ENCODE measurements around the gene DNAH7.
"Not testable (repeated sequence)": the region's sequence is repeated elsewhere in the genome, so short reads cannot be mapped to it uniquely, and the experiment has no call there.

DNAH7 gene

DNA sequence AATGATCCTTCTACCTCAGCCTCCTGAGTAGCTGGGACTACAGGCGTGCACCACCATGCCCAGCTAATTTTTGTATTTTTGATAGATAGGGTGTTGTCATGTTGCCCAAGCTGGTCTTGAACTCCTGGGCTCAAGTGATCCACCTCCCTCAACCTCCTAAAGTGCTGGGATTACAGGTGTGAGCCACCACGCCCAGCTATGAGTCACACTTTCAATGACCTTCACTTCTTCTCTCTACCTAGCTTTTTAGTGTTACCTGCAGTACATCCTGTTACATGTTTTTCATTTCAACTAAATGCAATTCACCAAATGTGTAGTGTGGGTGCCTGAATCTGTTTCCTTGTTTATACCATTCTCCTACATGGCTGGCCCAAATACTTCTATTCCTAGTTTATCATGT is 347.6 kb downstream of the DNAH7 start:
- DNase-seq (ENCODE audit: low spot score): no peak

DNA sequence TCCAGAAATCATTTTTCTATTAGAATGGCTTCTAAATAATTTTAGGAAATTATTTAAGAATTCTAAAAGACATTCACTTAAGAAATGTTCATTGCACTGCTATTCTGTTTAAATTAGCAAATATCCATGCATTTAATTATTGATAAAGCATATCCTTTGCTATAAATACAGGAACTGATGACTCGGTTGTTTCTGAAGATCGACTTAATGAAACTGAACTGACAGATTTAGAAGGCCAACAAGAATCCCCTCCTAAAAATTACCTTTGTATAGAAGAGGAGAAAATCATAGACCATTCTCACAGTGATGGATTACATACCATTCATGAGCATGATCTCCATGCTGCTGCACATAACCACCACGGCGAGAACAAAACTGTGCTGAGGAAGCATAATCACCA is 352.2 kb downstream of the DNAH7 start:
- DNase-seq (ENCODE audit: low spot score): no peak

DNA sequence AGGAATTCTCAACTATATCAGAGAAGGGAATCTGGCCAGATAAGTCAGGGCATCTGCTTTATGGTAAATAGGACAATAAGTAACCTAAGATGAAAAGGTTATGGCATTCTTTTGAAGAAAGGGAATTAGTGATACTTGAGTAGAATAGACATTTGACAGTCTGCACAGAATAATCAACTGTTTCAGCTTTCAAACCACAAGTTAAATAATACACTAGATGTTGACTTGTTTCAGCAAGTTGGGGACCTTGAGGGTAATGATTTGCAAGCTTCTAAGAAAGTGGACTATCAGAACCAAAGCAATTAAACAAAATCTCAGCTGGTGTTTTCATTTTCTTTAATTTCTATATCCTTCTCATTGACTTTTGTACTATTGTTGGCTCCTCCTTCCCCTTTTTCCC is 357.2 kb downstream of the DNAH7 start:
- DNase-seq (ENCODE audit: low spot score): no peak

DNA sequence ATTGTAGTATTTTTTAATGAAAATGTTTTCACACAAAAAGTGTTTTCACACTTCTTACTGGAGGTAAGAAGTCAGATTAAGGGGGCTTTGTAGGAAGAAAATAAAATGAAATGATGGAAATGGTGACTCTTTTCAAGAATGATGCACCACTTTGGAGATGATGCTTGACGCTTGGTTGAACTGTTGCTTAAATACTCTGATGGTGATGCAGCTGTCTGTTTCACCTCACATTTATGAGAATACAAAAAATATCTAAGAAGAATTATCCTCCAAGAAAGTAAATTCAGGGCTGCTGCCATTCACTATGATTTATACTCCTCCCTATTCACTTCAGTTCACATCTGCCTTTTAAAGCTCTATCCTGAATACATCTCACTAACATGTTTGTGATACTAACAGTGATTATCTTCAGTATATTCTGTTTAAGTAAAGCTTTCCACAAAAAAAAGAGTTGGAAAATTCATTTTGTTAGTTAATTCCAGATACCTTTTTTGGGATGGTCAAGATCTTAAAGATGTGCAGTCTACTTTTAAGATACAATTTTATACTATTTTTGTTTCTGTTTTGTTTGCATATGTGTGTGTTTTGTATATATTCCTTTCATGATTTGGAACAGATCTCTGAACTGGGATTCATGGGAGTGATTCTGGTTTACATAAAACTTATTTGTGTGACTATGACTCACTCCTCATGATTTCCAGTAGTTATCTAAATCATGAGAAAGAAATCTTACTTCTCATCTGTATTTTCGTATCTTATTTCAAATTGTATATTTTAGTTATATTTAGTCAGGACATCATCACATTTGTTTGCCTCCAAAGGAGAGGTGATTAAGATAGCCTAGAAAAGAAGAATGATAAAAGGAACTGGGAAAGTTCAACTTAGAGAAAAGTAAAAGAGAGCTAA is 358.5 kb downstream of the DNAH7 start:
- DNase-seq (ENCODE audit: low spot score): no peak

DNA sequence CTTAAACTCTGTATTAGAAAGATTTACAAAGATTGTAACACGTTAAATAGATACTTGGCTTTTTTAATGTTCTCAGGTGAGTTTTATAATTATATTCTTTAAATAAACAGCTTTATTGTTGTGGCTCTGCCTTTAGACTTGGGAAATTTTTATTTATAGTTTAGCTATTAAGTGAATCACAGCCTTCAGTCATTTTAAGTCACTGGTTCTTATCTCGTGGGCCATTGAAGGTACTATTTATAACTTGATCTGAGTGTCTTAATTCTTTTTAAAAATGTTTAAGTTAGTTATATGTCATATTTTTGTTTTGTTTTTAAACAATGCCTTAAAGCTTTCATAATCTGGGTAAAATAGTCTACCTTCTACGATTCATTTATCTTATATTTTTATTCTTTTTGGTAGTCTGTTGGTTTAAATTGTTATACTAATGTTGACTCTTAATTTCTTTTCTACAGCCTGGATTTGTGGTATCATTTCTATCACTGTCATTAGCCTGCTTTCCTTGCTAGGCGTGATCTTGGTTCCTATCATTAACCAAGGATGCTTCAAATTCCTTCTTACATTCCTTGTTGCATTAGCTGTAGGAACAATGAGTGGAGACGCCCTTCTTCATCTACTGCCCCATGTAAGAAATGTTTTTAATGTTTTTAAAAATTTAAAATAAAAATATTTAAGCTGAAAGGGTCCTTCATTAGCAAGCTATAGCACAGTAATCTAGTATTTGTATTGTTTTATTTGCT is 362.3 kb downstream of the DNAH7 start:
- no peak for DNase-seq (ENCODE audit: low spot score)

DNA sequence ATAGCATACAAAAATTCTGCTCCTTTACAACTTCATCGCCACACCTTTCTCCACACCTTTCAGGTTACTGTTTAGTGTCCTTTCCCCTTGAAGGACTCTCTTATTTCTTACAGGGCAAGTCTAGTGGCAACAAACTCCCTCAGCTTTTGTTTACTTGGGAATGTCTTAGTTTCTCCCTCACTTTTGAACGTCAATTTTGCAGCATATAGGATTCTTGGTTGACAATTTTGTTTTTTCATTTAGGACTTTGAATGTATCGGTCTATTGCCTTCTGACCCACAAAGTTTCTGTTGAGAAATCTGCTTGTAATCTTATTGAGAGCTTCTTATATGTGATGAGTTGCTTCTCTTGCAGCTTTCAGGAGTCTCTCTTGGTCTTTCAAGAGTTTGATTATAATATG is 368.2 kb downstream of the DNAH7 start:
- DNase-seq (ENCODE audit: low spot score): no peak

DNA sequence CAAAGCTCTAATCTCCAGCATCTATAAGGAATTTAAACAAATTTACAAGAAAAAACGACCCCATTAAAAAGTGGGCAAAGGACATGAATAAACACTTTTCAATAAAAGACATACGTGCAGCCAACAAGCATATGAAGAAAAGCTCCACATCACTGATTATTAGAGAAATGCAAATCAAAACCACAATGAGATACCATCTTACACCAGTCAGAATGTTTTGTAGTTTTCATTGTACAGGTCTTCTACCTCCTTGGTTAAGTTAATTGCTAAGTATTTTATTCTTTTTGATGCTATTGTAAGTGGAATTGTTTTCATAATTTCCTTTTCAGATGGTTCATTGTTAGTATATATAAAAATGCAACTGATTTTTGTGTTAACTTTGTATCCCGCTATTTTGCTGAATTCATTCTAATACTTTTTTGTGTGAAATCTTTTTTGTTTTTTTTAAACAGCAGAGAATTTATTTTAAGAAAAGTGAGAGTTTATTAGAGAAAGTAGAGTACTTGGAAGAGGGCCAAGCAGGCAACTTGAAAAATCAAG is 370.9 kb downstream of the DNAH7 start:
- no peak for DNase-seq (ENCODE audit: low spot score)

DNA sequence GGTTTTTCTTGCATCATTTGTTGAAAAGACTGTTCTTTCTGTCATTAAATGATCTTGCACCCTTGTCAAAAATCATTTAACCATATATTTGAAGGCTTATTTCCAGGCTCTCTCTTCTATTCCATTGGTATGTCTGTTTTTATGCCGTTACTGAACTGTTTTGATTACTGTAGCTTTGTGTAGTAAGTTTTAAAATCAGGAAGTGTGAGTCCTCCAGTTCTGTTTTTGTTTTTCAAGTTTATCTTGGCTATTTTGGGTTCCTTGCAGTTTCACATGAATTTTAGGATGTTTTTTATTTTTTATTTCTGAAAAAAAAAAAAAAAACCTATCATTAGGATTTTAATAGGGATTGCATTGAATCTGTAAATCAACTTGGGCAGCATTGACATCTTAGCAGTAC is 372.6 kb downstream of the DNAH7 start:
- DNase-seq (ENCODE audit: low spot score): no peak

DNA sequence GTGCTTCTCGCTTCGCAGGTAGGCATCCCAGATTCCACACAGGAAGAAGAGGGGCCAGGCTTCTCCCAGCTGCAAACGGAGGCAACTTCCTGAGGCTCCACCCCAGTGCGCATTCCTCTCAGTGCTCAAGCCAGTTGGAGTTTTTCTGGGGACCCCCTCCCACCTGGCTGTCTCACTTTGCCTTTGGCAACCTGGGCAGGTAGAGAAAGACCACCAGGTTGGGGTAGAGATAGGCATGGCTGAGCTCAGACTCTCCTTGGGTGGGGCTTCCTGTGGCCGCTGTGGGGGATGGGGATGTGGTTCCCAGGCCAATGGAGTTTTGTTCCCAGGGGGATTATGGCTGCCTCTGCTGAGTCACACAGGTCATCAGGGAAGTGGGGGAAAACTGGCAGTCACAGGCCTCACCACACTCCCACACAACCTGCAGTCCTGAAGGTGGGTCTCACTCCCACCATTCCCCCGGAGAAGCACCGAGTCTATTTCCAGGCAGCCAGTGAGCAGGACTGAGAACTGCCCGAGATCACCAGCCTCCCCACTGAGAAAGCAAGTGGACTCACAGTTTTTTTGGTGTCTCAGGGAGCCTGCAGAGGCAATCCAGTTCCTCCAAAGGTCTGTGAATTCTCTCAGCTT is 373.5 kb downstream of the DNAH7 start:
- no peak for DNase-seq (ENCODE audit: low spot score)

DNA sequence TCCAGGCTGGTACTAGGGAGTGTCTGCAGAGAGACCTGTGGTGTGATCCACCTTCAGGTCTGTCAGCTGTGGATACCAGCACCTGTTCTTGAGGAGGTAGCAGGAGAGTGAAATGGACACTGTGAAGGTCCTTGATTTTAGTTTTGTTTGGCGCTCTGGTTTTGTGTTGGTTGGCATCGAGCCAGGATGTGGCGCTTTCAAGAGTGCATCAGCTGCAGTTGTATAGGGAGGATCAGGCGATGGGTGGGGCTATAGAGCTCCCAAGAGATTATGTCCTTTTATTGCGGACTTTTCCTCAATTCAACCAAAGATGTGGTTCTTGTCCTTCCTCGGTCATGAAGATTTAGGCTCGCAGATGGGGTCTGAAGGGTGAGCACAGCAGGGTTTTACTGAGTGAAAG is 374.1 kb downstream of the DNAH7 start:
- no peak for DNase-seq (ENCODE audit: low spot score)

DNA sequence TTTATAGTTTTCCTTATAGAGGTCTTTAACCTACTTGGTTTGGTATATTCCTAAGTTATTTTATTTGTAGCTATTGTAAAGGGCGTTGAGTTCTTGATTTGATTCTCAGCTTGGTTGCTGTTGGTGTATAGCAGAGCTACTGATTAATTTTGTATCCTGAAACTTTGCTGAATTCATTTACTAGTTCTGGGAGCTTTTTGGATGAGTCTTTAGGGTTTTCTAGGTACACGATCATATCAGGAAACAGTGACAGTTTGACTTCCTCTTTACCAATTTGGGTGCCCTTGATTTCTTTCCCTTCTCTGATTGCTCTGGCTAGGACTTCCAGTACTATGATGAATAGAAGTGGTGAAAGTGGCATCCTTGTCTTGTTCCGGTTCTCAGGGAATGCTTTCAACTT is 376.1 kb downstream of the DNAH7 start:
- DNase-seq (ENCODE audit: low spot score): not testable (repeated sequence)

Measured in ecto neural progenitor cell (in vitro differentiated cells).